Keratinocyte (primary cell): ENCODE measurements around the gene TNPO2. TPM values are rescaled to one million over a fixed set of nuclear protein-coding genes. Genes with fewer than 3 reads are reported as not detected.
"Not testable (repeated sequence)": the region's sequence is repeated elsewhere in the genome, so short reads cannot be mapped to it uniquely, and the experiment has no call there.

Source experiments
- DNase-seq: peaks from one replicate; pipeline ENCODE4 v3.0.0-alpha.2; 2011; ENCODE audit warnings: low read depth, missing footprints, low spot score
- FAIRE-seq: peaks from 2 replicates; lab custom pipeline; 2011; peaks lifted over from hg19 to GRCh38; lab: Jason Lieb, UNC
- H2AFZ ChIP-seq: 2 replicates; pipeline ENCODE4 v1.6.0; 2012; ENCODE audit warnings: low read length, control low read depth, inconsistent platforms; ENCODE audit not compliant: control insufficient read depth
- H3K27ac ChIP-seq: 2 replicates; pipeline ENCODE4 v1.5.1; 2011; ENCODE audit warnings: low read length; ENCODE audit not compliant: control insufficient read depth, insufficient read depth
- H3K27me3 ChIP-seq: 3 replicates; pipeline ENCODE4 v1.6.0; 2011; ENCODE audit warnings: low read length; ENCODE audit not compliant: control insufficient read depth, insufficient read depth; ENCODE audit errors: extremely low read depth
- H3K36me3 ChIP-seq, 2 experiments: 2 replicates in 1 of 2; 3 replicates in 1 of 2; pipeline ENCODE4 v1.5.1; 2011; ENCODE audit warnings: low read length in 2 of 2, mild to moderate bottlenecking in 1 of 2; ENCODE audit not compliant: control insufficient read depth in 2 of 2, insufficient read depth in 2 of 2; ENCODE audit errors: extremely low read depth in 1 of 2
- H3K4me1 ChIP-seq: 3 replicates; pipeline ENCODE4 v1.5.1; 2011; ENCODE audit warnings: low read length; ENCODE audit not compliant: control insufficient read depth, insufficient read depth; ENCODE audit errors: extremely low read depth
- H3K4me2 ChIP-seq: 3 replicates; pipeline ENCODE4 v1.6.0; 2011; ENCODE audit warnings: low read depth, low read length; ENCODE audit not compliant: control insufficient read depth, insufficient read depth; ENCODE audit errors: extremely low read depth
- H3K4me3 ChIP-seq, 3 experiments: fragments of 200-600 bp in 1 of 3; sonication (generic) in 1 of 3; 2 replicates in 2 of 3; 3 replicates in 1 of 3; pipeline ENCODE4 v1.5.1; 2011 to 2016; ENCODE audit warnings: low read length in 3 of 3, mild to moderate bottlenecking in 3 of 3, control low read depth in 2 of 3, inconsistent platforms in 1 of 3, low read depth in 1 of 3, mixed read lengths in 1 of 3, mixed run types in 1 of 3, moderate library complexity in 1 of 3; ENCODE audit not compliant: control insufficient read depth in 2 of 3, insufficient read depth in 2 of 3; ENCODE audit errors: extremely low read depth in 1 of 3
- H3K79me2 ChIP-seq: 2 replicates; pipeline ENCODE4 v1.6.0; 2012; ENCODE audit warnings: low read length; ENCODE audit not compliant: control insufficient read depth, insufficient read depth
- H3K9ac ChIP-seq: 3 replicates; pipeline ENCODE4 v1.6.0; 2011; ENCODE audit warnings: low read length; ENCODE audit not compliant: control insufficient read depth, insufficient read depth; ENCODE audit errors: extremely low read depth
- H3K9me1 ChIP-seq: 3 replicates; pipeline ENCODE4 v1.6.0; 2011; ENCODE audit warnings: low read length; ENCODE audit not compliant: control insufficient read depth, insufficient read depth; ENCODE audit errors: extremely low read depth
- H3K9me3 ChIP-seq: 2 replicates; pipeline ENCODE4 v1.5.1; 2012; ENCODE audit warnings: low read depth, low read length; ENCODE audit not compliant: control insufficient read depth
- H4K20me1 ChIP-seq: 3 replicates; pipeline ENCODE4 v1.6.0; 2011; ENCODE audit warnings: low read length; ENCODE audit not compliant: control insufficient read depth, insufficient read depth; ENCODE audit errors: extremely low read depth
- EZH2 ChIP-seq: IDR thresholded peaks from one replicate; pipeline ENCODE4 v1.6.1; 2012; ENCODE audit warnings: inconsistent platforms, mild to moderate bottlenecking, low read length, moderate library complexity
- dilution Hi-C: fragments of 300-500 bp; cut with MboI; formaldehyde crosslinking; loops from one replicate; pipeline ENCODE4 v1.7.0; 2020; ENCODE audit warnings: low sequenced_read_pairs; ENCODE audit not compliant: extremely low pct_ligation_motif_present
- polyA plus RNA-seq, 5 experiments: library from polyadenylated mRNA; depleted of rRNA in 3 of 5; stranded (reverse) in 3 of 5; stranded (forward) in 1 of 5; unstranded in 1 of 5; fragments of >200 nt; gene quantifications; 1 replicate in 1 of 5; 2 replicates in 3 of 5; 3 replicates in 1 of 5; pipeline versions ENCODE4 v1.2.1 to v1.2.3, GENCODE V29; 2011 to 2012; ENCODE audit warnings: missing spikeins in 2 of 5, low read depth in 1 of 5, low replicate concordance in 1 of 5
- TF ChIP-seq, protein P1 (sequence below), 3 experiments: IDR thresholded peaks in 1 of 3; conservative IDR thresholded peaks in 1 of 3; optimal IDR thresholded peaks in 1 of 3; 2 replicates in 2 of 3; 3 replicates in 1 of 3; pipeline versions ENCODE3 to v1.5.1; 2011; ENCODE audit warnings: low read length in 3 of 3, mild to moderate bottlenecking in 3 of 3, moderate library complexity in 2 of 3, control low read depth in 1 of 3, inconsistent platforms in 1 of 3; ENCODE audit not compliant: insufficient read depth in 2 of 3; ENCODE audit errors: extremely low read depth in 1 of 3

Gene TNPO2
- polyA plus RNA-seq, 1 donor (not counting 4 experiments of a cell fraction or from before 2014, with no cell fraction given) = 75.3 TPM

DNA sequence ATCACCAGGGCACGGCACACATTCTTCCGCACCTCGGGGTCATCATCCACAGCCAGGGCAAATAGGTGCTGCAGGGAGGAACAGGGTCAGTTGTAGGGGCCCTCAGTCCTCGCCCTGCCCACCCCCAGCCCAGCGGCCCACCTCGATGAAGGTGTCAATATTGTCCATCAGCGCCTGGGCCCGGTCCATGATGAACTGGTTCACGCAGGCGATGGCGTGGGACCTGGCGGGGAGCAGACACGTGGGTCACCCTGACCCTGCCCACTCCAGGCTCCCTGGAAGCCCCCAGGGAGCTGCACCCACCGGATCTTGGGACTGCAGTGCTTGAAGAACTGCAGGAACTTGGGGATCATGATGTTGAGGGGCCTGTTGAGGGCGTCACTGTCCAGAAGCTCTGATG, 8.6 kb downstream of the TNPO2 start:
- Histone ChIP-seq H3K9me1 (no peaks in the 10 kb centered on the region), H3K9ac (no peak overlapping the region), H2AFZ (no peak overlapping the region), H3K4me1 (peaks cover 7% of the 10 kb centered on the region), H3K4me3 (no peak overlapping the region), H3K9me3 (no peaks in the 10 kb centered on the region), H3K36me3 (peaks cover 49 to 67% of the 10 kb centered on the region in 2 experiments), H3K27ac (no peak overlapping the region), H4K20me1 (peaks cover 14% of the 10 kb centered on the region), H3K27me3 (no peaks in the 10 kb centered on the region), H3K79me2 (peaks cover 60% of the 10 kb centered on the region), H3K4me2 (no peak overlapping the region)
- no peak for TF ChIP-seq EZH2
- TF ChIP-seq, protein P1, sequence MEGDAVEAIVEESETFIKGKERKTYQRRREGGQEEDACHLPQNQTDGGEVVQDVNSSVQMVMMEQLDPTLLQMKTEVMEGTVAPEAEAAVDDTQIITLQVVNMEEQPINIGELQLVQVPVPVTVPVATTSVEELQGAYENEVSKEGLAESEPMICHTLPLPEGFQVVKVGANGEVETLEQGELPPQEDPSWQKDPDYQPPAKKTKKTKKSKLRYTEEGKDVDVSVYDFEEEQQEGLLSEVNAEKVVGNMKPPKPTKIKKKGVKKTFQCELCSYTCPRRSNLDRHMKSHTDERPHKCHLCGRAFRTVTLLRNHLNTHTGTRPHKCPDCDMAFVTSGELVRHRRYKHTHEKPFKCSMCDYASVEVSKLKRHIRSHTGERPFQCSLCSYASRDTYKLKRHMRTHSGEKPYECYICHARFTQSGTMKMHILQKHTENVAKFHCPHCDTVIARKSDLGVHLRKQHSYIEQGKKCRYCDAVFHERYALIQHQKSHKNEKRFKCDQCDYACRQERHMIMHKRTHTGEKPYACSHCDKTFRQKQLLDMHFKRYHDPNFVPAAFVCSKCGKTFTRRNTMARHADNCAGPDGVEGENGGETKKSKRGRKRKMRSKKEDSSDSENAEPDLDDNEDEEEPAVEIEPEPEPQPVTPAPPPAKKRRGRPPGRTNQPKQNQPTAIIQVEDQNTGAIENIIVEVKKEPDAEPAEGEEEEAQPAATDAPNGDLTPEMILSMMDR (optimal IDR thresholded peaks at IDR 0.05 in 1 of 3, IDR thresholded peaks at IDR 0.05 in 1 of 3, conservative IDR thresholded peaks at IDR 0.05 in 1 of 3; ENCODE audit: extremely low read depth in 1 of 3, insufficient read depth in 2 of 3, low read length in 3 of 3) = no peak
- no peak for FAIRE-seq
- dilution Hi-C loops = no loop called here
- no peak for DNase-seq

- H3K9me1 ChIP-seq, H3K4me1 ChIP-seq, H3K27ac ChIP-seq, H3K4me3 ChIP-seq, FAIRE-seq, H3K4me2 ChIP-seq, H3K27me3 ChIP-seq, H2AFZ ChIP-seq, H3K9ac ChIP-seq, dilution Hi-C loops, H3K9me3 ChIP-seq, DNase-seq: not testable (repeated sequence)
- Histone ChIP-seq H3K36me3 (peaks cover 52 to 63% of the 10 kb centered on the region in 2 experiments), H4K20me1 (peaks cover 11% of the 10 kb centered on the region), H3K79me2 (peaks cover 43% of the 10 kb centered on the region)
These were observed 10.4 kb downstream of the TNPO2 start for GRCh38 chr19:12713304-12713703.

- H3K4me1 ChIP-seq, FAIRE-seq, H3K9ac ChIP-seq, H3K4me3 ChIP-seq, H3K9me1 ChIP-seq, dilution Hi-C loops, H3K27me3 ChIP-seq, H3K9me3 ChIP-seq, DNase-seq, H3K4me2 ChIP-seq, H3K27ac ChIP-seq, H2AFZ ChIP-seq: not testable (repeated sequence)
- Histone ChIP-seq H3K79me2 (peaks cover 33% of the 10 kb centered on the region), H3K36me3 (peaks cover 48 to 61% of the 10 kb centered on the region in 2 experiments), H4K20me1 (peaks cover 10% of the 10 kb centered on the region)
These were observed 11.7 kb downstream of the TNPO2 start for GRCh38 chr19:12712077-12712476.
